Rectal smooth muscle tissue (tissue), 1 donor: ENCODE measurements around the gene IFI27.
"Not testable (repeated sequence)": the region's sequence is repeated elsewhere in the genome, so short reads cannot be mapped to it uniquely, and the experiment has no call there.

ENCODE experiments used
- H3K27ac ChIP-seq: one replicate; pipeline ENCODE4 v1.7.0; 2013; ENCODE audit warnings: low read depth, low read length, inconsistent platforms
- H3K27me3 ChIP-seq: one replicate; pipeline ENCODE4 v1.7.0; 2013; ENCODE audit warnings: low read length; ENCODE audit not compliant: control insufficient read depth, insufficient read depth
- H3K36me3 ChIP-seq: one replicate; pipeline ENCODE4 v1.7.0; 2013; ENCODE audit warnings: low read length; ENCODE audit not compliant: control insufficient read depth, insufficient read depth
- H3K4me1 ChIP-seq: one replicate; pipeline ENCODE4 v1.7.0; 2013; ENCODE audit warnings: low read length; ENCODE audit not compliant: control insufficient read depth, insufficient read depth
- H3K4me3 ChIP-seq: one replicate; pipeline ENCODE4 v1.7.0; 2013; ENCODE audit warnings: low read length
- H3K9ac ChIP-seq: one replicate; pipeline ENCODE4 v1.7.0; 2013; ENCODE audit warnings: low read length

Gene IFI27

GRCh38 chr14:94152676-94153075 is 42.1 kb downstream of the IFI27 start:
- Histone ChIP-seq H3K27ac (no peak overlapping the region), H3K4me1 (no peaks in the 10 kb centered on the region), H3K27me3 (no peaks in the 10 kb centered on the region), H3K36me3 (no peaks in the 10 kb centered on the region), H3K4me3 (no peak overlapping the region), H3K9ac (no peak overlapping the region)

GRCh38 chr14:94153750-94154342 is 43.3 kb downstream of the IFI27 start:
- Histone ChIP-seq H3K4me1 (no peaks in the 10 kb centered on the region), H3K27ac (no peak overlapping the region), H3K4me3 (no peak overlapping the region), H3K27me3 (no peaks in the 10 kb centered on the region), H3K9ac (no peak overlapping the region), H3K36me3 (no peaks in the 10 kb centered on the region)

DNA sequence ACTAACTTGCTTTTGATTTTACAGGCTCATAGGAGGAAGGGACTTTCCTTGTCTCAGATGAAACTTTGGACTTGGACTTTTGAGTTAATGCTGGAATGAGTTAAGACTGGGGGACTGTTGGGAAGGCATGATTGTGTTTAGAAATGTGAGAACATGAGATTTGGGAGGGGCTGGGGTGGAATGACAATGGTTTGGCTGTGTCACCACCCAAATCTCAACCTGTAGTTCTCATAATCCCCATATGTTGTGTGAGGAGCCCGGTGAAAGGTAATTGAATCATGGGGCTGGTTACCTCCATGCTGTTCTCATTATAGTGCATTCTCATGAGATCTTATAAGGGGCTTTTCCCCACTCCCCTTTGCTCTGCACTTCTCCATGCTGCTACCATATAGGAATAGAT is 45.6 kb downstream of the IFI27 start:
- not testable (repeated sequence) for H3K36me3 ChIP-seq, H3K27me3 ChIP-seq, H3K4me3 ChIP-seq, H3K9ac ChIP-seq, H3K4me1 ChIP-seq, H3K27ac ChIP-seq

- no peaks in the 10 kb centered on the region for H3K36me3 ChIP-seq
- H3K27me3 ChIP-seq, result no peaks in the 10 kb centered on the region
- no peak overlapping the region for H3K27ac ChIP-seq
- no peak overlapping the region for H3K9ac ChIP-seq
- no peaks in the 10 kb centered on the region for H3K4me1 ChIP-seq
- H3K4me3 ChIP-seq, result no peak overlapping the region
Measured at GRCh38 chr14:94157197-94157596, 46.7 kb downstream of the IFI27 start.

- Histone ChIP-seq H3K4me3 (no peak overlapping the region), H3K4me1 (no peaks in the 10 kb centered on the region), H3K36me3 (no peaks in the 10 kb centered on the region), H3K9ac (no peak overlapping the region), H3K27me3 (no peaks in the 10 kb centered on the region), H3K27ac (no peak overlapping the region)
Measured at GRCh38 chr14:94158239-94158883, 47.8 kb downstream of the IFI27 start.

DNA sequence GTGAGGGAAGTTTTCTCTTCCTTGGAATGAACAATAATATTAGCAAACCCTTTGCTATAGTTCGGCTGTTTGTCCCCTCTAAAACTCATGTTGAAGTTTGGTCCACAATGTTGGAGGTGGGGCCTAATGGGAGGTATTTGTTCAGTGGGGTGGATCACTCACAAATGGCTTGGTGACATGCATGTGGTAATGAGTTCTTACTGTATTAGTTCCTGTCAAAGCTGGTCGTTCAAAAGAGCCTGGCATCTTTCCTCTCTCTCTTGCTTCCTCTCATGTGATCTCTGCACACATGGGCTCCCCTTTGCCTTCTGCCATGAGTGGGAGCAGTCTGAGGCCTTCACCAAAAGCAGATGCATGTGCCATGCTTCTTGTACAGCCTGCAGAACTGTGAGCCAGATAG is 50.5 kb downstream of the IFI27 start:
- H3K27me3 ChIP-seq, result no peaks in the 10 kb centered on the region
- H3K36me3 ChIP-seq, result no peaks in the 10 kb centered on the region
- no peak overlapping the region for H3K4me3 ChIP-seq
- H3K4me1 ChIP-seq, result no peaks in the 10 kb centered on the region
- no peak overlapping the region for H3K9ac ChIP-seq
- no peak overlapping the region for H3K27ac ChIP-seq

GRCh38 chr14:94161981-94162380 is 51.4 kb downstream of the IFI27 start:
- Histone ChIP-seq H3K4me3 (no peak overlapping the region), H3K27ac (no peak overlapping the region), H3K4me1 (no peaks in the 10 kb centered on the region), H3K36me3 (no peaks in the 10 kb centered on the region), H3K9ac (no peak overlapping the region), H3K27me3 (no peaks in the 10 kb centered on the region)

DNA sequence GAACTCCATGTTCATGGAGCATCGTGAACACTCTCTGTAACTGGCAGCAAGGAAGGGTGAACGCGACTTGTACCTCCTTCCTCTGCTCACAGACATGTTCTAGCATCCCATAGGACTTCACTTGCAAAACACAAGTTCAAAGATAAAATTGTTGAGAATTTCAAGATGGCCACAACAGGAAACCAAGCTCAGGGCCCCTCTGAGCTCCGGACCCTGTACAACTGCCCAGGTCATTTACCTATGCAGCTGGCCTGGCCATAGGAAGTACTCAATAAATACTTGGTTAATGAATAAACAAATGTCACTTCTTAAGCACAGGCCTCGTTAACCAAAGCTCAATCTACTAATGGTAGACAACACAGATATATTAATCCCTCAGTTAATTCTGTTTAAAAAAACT is 51.9 kb downstream of the IFI27 start:
- Histone ChIP-seq H3K27ac (no peak overlapping the region), H3K27me3 (no peaks in the 10 kb centered on the region), H3K4me3 (no peak overlapping the region), H3K4me1 (no peaks in the 10 kb centered on the region), H3K36me3 (no peaks in the 10 kb centered on the region), H3K9ac (no peak overlapping the region)

DNA sequence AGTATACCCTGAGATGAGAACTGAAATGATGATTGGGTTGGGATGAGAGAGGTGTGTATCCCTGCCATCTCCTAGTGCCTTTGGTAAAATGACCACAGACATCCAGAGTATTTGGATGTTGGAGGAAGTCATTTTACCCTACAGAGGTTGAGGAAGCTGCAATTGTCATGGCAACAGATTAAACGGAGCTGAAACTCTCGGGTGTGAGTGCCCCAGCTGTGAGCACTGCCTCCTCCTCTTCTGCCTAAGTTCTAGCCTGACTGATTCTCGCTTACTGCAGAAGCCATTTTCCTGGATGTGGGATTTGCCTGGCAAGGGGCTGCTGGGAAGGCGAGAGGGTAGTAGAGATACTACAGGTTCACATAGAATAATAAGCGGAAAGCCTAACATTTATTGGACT is 53.3 kb downstream of the IFI27 start:
- H3K27ac ChIP-seq, result no peak overlapping the region
- H3K4me1 ChIP-seq, result no peaks in the 10 kb centered on the region
- H3K9ac ChIP-seq, result no peak overlapping the region
- H3K4me3 ChIP-seq, result no peak overlapping the region
- H3K27me3 ChIP-seq, result no peaks in the 10 kb centered on the region
- H3K36me3 ChIP-seq, result no peaks in the 10 kb centered on the region

- no peaks in the 10 kb centered on the region for H3K36me3 ChIP-seq
- no peak overlapping the region for H3K27ac ChIP-seq
- H3K9ac ChIP-seq, result no peak overlapping the region
- H3K4me1 ChIP-seq, result no peaks in the 10 kb centered on the region
- H3K27me3 ChIP-seq, result no peaks in the 10 kb centered on the region
- no peak overlapping the region for H3K4me3 ChIP-seq
Measured at GRCh38 chr14:94164685-94165431, 54.3 kb downstream of the IFI27 start.

GRCh38 chr14:94165744-94166143 is 55.2 kb downstream of the IFI27 start:
- no peaks in the 10 kb centered on the region for H3K36me3 ChIP-seq
- no peaks in the 10 kb centered on the region for H3K27me3 ChIP-seq
- H3K4me3 ChIP-seq, result no peak overlapping the region
- H3K27ac ChIP-seq, result no peak overlapping the region
- no peaks in the 10 kb centered on the region for H3K4me1 ChIP-seq
- H3K9ac ChIP-seq, result no peak overlapping the region
